HEK293T (cell line): Measurements from ENCODE around the gene GNLY.

Experiments
- ARNT ChIP-seq: fragments of 450-650 bp; IDR thresholded peaks from 2 replicates; pipeline ENCODE4 v1.6.1; 2017; ENCODE audit warnings: mild to moderate bottlenecking
- BHLHE40 ChIP-seq: fragments of 450-650 bp; IDR thresholded peaks from 2 replicates; pipeline ENCODE4 v1.6.1; 2016; ENCODE audit warnings: mild to moderate bottlenecking, moderate library complexity, borderline replicate concordance
- FOXA1 ChIP-seq: fragments of 450-650 bp; IDR thresholded peaks from 2 replicates; pipeline ENCODE4 v1.6.1; 2016; ENCODE audit warnings: mild to moderate bottlenecking
- FOXK2 ChIP-seq: fragments of 450-650 bp; IDR thresholded peaks from 2 replicates; pipeline ENCODE4 v1.6.1; 2016; ENCODE audit warnings: mild to moderate bottlenecking
- HDGF ChIP-seq: fragments of 450-650 bp; IDR thresholded peaks from 2 replicates; pipeline ENCODE4 v1.6.1; 2017; ENCODE audit warnings: antibody characterized with exemption, borderline replicate concordance
- SUZ12 ChIP-seq: fragments of 450-650 bp; IDR thresholded peaks from 2 replicates; pipeline ENCODE4 v1.6.1; 2016; ENCODE audit warnings: mild to moderate bottlenecking
- ZNF384 ChIP-seq: fragments of 450-650 bp; IDR thresholded peaks from 2 replicates; pipeline ENCODE4 v1.6.1; 2016
- TF ChIP-seq, protein P1 (sequence below): fragments of 450-650 bp; IDR thresholded peaks from 2 replicates; pipeline ENCODE4 v1.6.1; 2016

DNA sequence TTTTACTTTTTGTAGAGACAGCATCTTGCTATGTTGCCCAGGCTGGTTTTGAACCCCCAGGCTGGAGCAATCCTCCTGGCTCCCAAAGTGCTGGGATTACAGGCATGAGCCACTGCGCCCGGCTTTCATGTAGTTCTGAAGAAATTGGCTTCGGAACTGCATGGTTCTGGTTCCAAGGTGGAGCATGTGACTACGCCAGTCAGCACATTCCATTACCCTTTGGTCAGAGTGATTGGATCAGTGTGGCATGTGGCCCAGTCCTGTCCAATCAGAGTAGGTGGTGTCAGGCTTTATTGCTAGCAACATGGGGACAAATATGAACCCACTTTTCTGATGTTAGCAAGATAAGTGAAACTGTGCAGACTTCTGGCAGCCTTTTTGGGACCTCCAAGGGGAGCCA lies 43.3 kb downstream of the GNLY start:
- TF ChIP-seq ARNT (no peak), FOXK2 (no peak), HDGF (no peak), SUZ12 (no peak), FOXA1 (no peak), BHLHE40 (no peak), ZNF384 (no peak)
- TF ChIP-seq, protein P1, sequence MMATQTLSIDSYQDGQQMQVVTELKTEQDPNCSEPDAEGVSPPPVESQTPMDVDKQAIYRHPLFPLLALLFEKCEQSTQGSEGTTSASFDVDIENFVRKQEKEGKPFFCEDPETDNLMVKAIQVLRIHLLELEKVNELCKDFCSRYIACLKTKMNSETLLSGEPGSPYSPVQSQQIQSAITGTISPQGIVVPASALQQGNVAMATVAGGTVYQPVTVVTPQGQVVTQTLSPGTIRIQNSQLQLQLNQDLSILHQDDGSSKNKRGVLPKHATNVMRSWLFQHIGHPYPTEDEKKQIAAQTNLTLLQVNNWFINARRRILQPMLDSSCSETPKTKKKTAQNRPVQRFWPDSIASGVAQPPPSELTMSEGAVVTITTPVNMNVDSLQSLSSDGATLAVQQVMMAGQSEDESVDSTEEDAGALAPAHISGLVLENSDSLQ, result no peak
